Effector memory CD8-positive, alpha-beta T cell (primary cell): ENCODE results near the gene OSBPL10.

Experiments used
- ATAC-seq: fragments of 150-1000 bp; cut with Tn5 transposase; replicated peaks from 2 replicates; pipeline ENCODE4 v1.10.0; 2021; ENCODE audit warnings: mild to moderate bottlenecking, moderate library complexity
- DNase-seq, 3 experiments: peaks; one replicate each; pipeline ENCODE4 v3.0.0; 2021
- H3K27ac Mint-ChIP-seq, 2 donors: one replicate each; pipeline ENCODE4 v1.8.0; 2022; ENCODE audit warnings: mild to moderate bottlenecking in 2 of 2, mixed read lengths in 2 of 2, moderate library complexity in 2 of 2
- H3K27me3 Mint-ChIP-seq, 2 donors: one replicate each; pipeline ENCODE4 v1.8.0; 2022; ENCODE audit warnings: mixed read lengths in 2 of 2
- H3K36me3 Mint-ChIP-seq: one replicate; pipeline ENCODE4 v1.8.0; 2022; ENCODE audit warnings: mild to moderate bottlenecking, moderate library complexity, mixed read lengths; ENCODE audit not compliant: insufficient read depth
- H3K4me1 Mint-ChIP-seq, 2 donors: one replicate each; pipeline ENCODE4 v1.8.0; 2022; ENCODE audit warnings: low read depth in 2 of 2, mixed read lengths in 2 of 2
- H3K4me3 Mint-ChIP-seq, 2 donors: one replicate each; pipeline ENCODE4 v1.8.0; 2022; ENCODE audit warnings: mild to moderate bottlenecking in 2 of 2, mixed read lengths in 2 of 2, moderate library complexity in 2 of 2
- H3K9me3 Mint-ChIP-seq, 2 donors: one replicate each; pipeline ENCODE4 v1.8.0; 2022; ENCODE audit warnings: mixed read lengths in 2 of 2

OSBPL10 gene

GRCh38 chr3:31828007-31828406 lies 153.1 kb downstream of the OSBPL10 start:
- Mint-ChIP-seq H3K27me3 (peaks cover 35 to 42% of the 10 kb centered on the region in 2 donors), H3K27ac (no peak overlapping the region), H3K4me3 (no peak overlapping the region), H3K9me3 (no peaks in the 10 kb centered on the region), H3K4me1 (no peaks in the 10 kb centered on the region), H3K36me3 (peaks cover 4% of the 10 kb centered on the region)
- DNase-seq = no peak
- no peak for ATAC-seq

- H3K4me3 Mint-ChIP-seq = no peak overlapping the region
- H3K36me3 Mint-ChIP-seq = peaks cover 4% of the 10 kb centered on the region
- no peak overlapping the region for H3K27ac Mint-ChIP-seq
Measured at GRCh38 chr3:31823184-31823583, 157.9 kb downstream of the OSBPL10 start.

GRCh38 chr3:31821118-31821517 lies 159.9 kb downstream of the OSBPL10 start:
- no peaks in the 10 kb centered on the region for H3K9me3 Mint-ChIP-seq
- H3K4me3 Mint-ChIP-seq = no peak overlapping the region
- peaks cover 14 to 36% of the 10 kb centered on the region in 2 donors for H3K27me3 Mint-ChIP-seq
- ATAC-seq = no peak
- no peaks in the 10 kb centered on the region for H3K36me3 Mint-ChIP-seq
- no peak for DNase-seq
- no peaks in the 10 kb centered on the region for H3K4me1 Mint-ChIP-seq
- H3K27ac Mint-ChIP-seq = no peak overlapping the region

More at GRCh38 chr3:31823184-31823583, 157.9 kb downstream of the OSBPL10 start:
- no peaks in the 10 kb centered on the region for H3K4me1 Mint-ChIP-seq
- ATAC-seq (no peak), DNase-seq (no peak)
- peaks cover 24 to 42% of the 10 kb centered on the region in 2 donors for H3K27me3 Mint-ChIP-seq
- no peaks in the 10 kb centered on the region for H3K9me3 Mint-ChIP-seq

- H3K27me3 Mint-ChIP-seq = peaks cover 7 to 25% of the 10 kb centered on the region in 2 donors
- ATAC-seq (no peak), DNase-seq (no peak)
- no peaks in the 10 kb centered on the region for H3K36me3 Mint-ChIP-seq
- no peaks in the 10 kb centered on the region for H3K9me3 Mint-ChIP-seq
- no peak overlapping the region for H3K4me3 Mint-ChIP-seq
- H3K4me1 Mint-ChIP-seq = no peaks in the 10 kb centered on the region
- no peak overlapping the region for H3K27ac Mint-ChIP-seq
Measured at GRCh38 chr3:31819441-31819840, 161.6 kb downstream of the OSBPL10 start.

GRCh38 chr3:31817411-31817966 lies 163.6 kb downstream of the OSBPL10 start:
- Mint-ChIP-seq H3K27me3 (peaks cover 7 to 31% of the 10 kb centered on the region in 2 donors), H3K4me1 (no peaks in the 10 kb centered on the region), H3K9me3 (no peaks in the 10 kb centered on the region), H3K27ac (no peak overlapping the region), H3K36me3 (no peaks in the 10 kb centered on the region), H3K4me3 (no peak overlapping the region)
- DNase-seq (no peak), ATAC-seq (no peak)

GRCh38 chr3:31815631-31816440 lies 165.2 kb downstream of the OSBPL10 start:
- peaks cover 0 to 31% of the 10 kb centered on the region in 2 donors for H3K27me3 Mint-ChIP-seq
- ATAC-seq = no peak
- H3K4me1 Mint-ChIP-seq = no peaks in the 10 kb centered on the region
- H3K27ac Mint-ChIP-seq = no peak overlapping the region
- H3K36me3 Mint-ChIP-seq = no peaks in the 10 kb centered on the region
- DNase-seq = no peak
- no peak overlapping the region for H3K4me3 Mint-ChIP-seq
- no peaks in the 10 kb centered on the region for H3K9me3 Mint-ChIP-seq

GRCh38 chr3:31815006-31815405 lies 166.1 kb downstream of the OSBPL10 start:
- DNase-seq (no peak), ATAC-seq (no peak)
- Mint-ChIP-seq H3K27me3 (peaks cover 0 to 31% of the 10 kb centered on the region in 2 donors), H3K9me3 (no peaks in the 10 kb centered on the region), H3K4me3 (no peak overlapping the region), H3K36me3 (no peaks in the 10 kb centered on the region), H3K27ac (no peak overlapping the region), H3K4me1 (no peaks in the 10 kb centered on the region)

- H3K9me3 Mint-ChIP-seq = no peaks in the 10 kb centered on the region
- DNase-seq (no peak), ATAC-seq (no peak)
- no peaks in the 10 kb centered on the region for H3K4me1 Mint-ChIP-seq
- H3K4me3 Mint-ChIP-seq = no peak overlapping the region
- H3K36me3 Mint-ChIP-seq = no peaks in the 10 kb centered on the region
- no peak overlapping the region for H3K27ac Mint-ChIP-seq
- H3K27me3 Mint-ChIP-seq = peaks cover 0 to 17% of the 10 kb centered on the region in 2 donors
Measured at GRCh38 chr3:31813686-31814085, 167.4 kb downstream of the OSBPL10 start.

- DNase-seq (no peak), ATAC-seq (no peak)
- H3K27me3 Mint-ChIP-seq = peaks cover 0 to 13% of the 10 kb centered on the region in 2 donors
- no peak overlapping the region for H3K27ac Mint-ChIP-seq
- H3K36me3 Mint-ChIP-seq = no peaks in the 10 kb centered on the region
- H3K9me3 Mint-ChIP-seq = no peaks in the 10 kb centered on the region
- no peaks in the 10 kb centered on the region for H3K4me1 Mint-ChIP-seq
- H3K4me3 Mint-ChIP-seq = no peak overlapping the region
Measured at GRCh38 chr3:31813197-31813596, 167.9 kb downstream of the OSBPL10 start.

GRCh38 chr3:31810991-31811433 lies 170.1 kb downstream of the OSBPL10 start:
- no peak overlapping the region for H3K4me3 Mint-ChIP-seq
- peaks cover 8 to 17% of the 10 kb centered on the region in 2 donors for H3K27me3 Mint-ChIP-seq
- ATAC-seq (no peak), DNase-seq (no peak)
- H3K36me3 Mint-ChIP-seq = no peaks in the 10 kb centered on the region
- H3K9me3 Mint-ChIP-seq = no peaks in the 10 kb centered on the region
- H3K4me1 Mint-ChIP-seq = no peaks in the 10 kb centered on the region
- H3K27ac Mint-ChIP-seq = no peak overlapping the region

- Mint-ChIP-seq H3K27me3 (peaks cover 0 to 17% of the 10 kb centered on the region in 2 donors), H3K36me3 (no peaks in the 10 kb centered on the region), H3K27ac (no peak overlapping the region), H3K4me1 (no peaks in the 10 kb centered on the region), H3K4me3 (no peak overlapping the region), H3K9me3 (no peaks in the 10 kb centered on the region)
- ATAC-seq = no peak
- no peak for DNase-seq
Measured at GRCh38 chr3:31808143-31808720, 172.8 kb downstream of the OSBPL10 start.

GRCh38 chr3:31804251-31805051 lies 176.6 kb downstream of the OSBPL10 start:
- Mint-ChIP-seq H3K27me3 (peaks cover 0 to 17% of the 10 kb centered on the region in 2 donors), H3K9me3 (no peaks in the 10 kb centered on the region), H3K4me3 (no peak overlapping the region), H3K27ac (no peak overlapping the region), H3K4me1 (no peaks in the 10 kb centered on the region), H3K36me3 (no peaks in the 10 kb centered on the region)
- ATAC-seq (no peak), DNase-seq (no peak)

GRCh38 chr3:31802981-31803740 lies 177.9 kb downstream of the OSBPL10 start:
- ATAC-seq = no peak

More at GRCh38 chr3:31802981-31803740, 177.9 kb downstream of the OSBPL10 start:
- Mint-ChIP-seq H3K36me3 (no peaks in the 10 kb centered on the region), H3K4me3 (no peak overlapping the region), H3K4me1 (no peaks in the 10 kb centered on the region), H3K9me3 (no peaks in the 10 kb centered on the region), H3K27me3 (peaks cover 0 to 17% of the 10 kb centered on the region in 2 donors), H3K27ac (no peak overlapping the region)
- no peak for DNase-seq
